ENCODE measurements around the gene WWC1. TPM values are rescaled to one million over a fixed set of nuclear protein-coding genes. Genes with fewer than 3 reads are reported as not detected.

Gene WWC1
- total RNA-seq, 2 donors from 2014 or later = 0.33 to 0.97 TPM

GRCh38 chr5:168350315-168350714 is 58.9 kb downstream of the WWC1 start:
- intact Hi-C loops (cut with DNase I) = no loop called here
- DNase-seq (ENCODE audit: low spot score) = no peak

DNA sequence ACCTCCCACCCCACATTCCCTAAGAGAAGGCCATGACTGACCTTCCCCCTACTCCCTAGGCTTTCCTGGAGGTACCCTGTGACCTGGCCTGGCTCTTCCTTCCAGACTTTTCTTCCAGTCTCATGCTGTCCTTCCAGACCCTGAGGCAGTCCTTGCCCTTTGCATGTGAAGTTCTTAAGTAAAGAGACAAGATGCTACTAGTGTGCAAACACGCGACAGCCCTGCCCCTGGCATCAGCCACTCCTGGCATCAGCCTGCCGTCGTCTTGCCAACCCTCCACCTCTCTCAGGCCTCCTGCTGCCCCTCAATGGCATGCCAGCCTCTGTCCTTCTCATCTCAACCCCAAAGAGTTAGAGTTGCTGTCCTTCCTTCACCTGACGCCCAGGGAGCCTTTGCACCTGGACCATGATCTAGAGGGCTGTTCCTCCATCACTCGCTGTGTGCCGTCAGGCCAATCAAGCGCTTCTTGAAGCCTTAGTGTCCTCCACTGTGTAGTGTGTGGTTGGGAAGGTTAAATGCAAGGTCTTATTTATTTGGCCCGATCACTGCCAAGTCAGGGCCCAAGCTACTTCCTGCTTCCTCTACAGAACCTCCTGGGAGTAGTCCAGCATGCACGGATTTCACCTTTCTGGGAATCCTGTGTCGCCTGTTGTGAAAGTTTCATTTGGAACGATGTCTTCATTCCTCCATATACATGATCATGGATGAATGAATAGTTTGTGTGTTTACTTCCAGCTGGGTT is 61.9 kb downstream of the WWC1 start:
- intact Hi-C loops (cut with DNase I) = no loop called here
- no peak for DNase-seq (ENCODE audit: low spot score)

GRCh38 chr5:168354397-168354796 is 63.0 kb downstream of the WWC1 start:
- DNase-seq (ENCODE audit: low spot score) = no peak
- intact Hi-C loops (cut with DNase I) = no loop called here

- intact Hi-C loops (cut with DNase I) = no loop called here
- DNase-seq (ENCODE audit: low spot score) = no peak
These were observed 64.7 kb downstream of the WWC1 start for GRCh38 chr5:168356171-168356570.

DNA sequence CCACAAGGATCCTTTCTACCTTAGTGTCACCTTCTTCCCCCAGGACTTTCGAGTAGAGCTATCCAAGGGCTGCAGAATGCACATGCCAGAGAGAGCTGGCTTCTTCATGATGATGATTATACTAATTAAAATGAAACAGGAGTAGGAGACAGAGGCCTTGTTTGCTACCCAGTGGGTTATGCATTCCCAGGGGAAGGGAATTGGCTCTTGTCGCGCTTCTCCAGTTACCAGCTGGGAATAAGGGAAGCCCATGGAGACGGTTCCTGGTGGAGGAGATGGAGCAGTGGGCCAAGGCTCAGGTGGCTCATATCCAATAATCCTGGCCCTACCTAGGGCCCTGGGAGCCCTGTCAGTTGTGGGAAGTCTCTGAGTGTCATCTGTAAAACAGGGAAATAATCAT is 65.1 kb downstream of the WWC1 start:
- intact Hi-C loops (cut with DNase I) = no loop called here
- no peak for DNase-seq (ENCODE audit: low spot score)

DNA sequence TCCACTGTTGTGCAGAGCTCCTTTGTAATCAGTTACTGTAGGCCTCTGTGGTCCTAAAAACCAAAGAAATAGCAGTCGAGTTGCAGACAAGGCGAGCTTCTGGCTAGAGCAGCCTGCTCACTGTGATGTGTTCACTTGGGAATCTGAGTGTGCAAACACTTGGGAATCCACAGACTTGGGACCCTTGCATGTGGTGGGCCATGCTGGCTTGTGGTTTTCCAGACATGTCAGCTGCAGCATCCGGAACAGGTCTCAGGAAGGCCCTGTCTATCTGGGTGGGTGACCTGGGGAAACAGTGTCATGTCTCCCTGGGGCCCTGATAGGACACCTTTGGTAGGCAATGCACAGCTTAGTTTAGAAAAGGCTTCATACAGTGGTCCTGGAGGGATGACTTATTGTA is 66.4 kb downstream of the WWC1 start:
- intact Hi-C loops (cut with DNase I) = no loop called here
- no peak for DNase-seq (ENCODE audit: low spot score)

DNA sequence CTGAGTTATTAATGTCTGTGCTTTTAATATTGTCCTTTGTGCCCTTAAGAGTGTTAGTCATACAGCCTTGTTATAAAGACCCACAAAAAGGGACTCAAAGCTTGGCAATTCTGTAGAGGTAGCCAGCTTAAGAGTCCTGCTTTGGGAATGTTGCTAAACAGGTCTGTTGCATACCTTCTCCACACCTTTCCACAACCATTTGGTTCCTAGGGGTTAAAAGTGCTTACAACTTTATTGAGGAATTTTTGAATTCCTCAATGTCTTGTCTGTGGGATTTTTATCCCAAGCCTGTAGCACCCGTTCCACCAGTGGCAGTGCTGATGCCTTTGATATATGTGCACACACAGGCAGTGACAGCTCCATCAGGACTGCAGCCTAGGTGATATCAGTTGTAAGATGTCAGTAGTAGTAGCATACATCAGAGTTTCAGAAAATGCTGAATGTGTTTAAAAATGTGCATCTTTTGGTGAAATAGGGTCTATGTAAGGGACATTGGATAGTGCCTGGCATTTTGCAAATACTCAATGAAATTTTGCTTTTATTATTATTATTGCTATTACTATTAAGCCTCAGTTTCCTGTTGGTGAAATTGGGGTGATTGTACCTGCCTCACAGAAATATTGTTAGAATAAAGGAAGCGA is 68.5 kb downstream of the WWC1 start:
- DNase-seq (ENCODE audit: low spot score) = no peak
- intact Hi-C loops (cut with DNase I) = no loop called here

- intact Hi-C loops (cut with DNase I) = no loop called here
- no peak for DNase-seq (ENCODE audit: low spot score)
These were observed 69.3 kb downstream of the WWC1 start for GRCh38 chr5:168360521-168361285.

DNA sequence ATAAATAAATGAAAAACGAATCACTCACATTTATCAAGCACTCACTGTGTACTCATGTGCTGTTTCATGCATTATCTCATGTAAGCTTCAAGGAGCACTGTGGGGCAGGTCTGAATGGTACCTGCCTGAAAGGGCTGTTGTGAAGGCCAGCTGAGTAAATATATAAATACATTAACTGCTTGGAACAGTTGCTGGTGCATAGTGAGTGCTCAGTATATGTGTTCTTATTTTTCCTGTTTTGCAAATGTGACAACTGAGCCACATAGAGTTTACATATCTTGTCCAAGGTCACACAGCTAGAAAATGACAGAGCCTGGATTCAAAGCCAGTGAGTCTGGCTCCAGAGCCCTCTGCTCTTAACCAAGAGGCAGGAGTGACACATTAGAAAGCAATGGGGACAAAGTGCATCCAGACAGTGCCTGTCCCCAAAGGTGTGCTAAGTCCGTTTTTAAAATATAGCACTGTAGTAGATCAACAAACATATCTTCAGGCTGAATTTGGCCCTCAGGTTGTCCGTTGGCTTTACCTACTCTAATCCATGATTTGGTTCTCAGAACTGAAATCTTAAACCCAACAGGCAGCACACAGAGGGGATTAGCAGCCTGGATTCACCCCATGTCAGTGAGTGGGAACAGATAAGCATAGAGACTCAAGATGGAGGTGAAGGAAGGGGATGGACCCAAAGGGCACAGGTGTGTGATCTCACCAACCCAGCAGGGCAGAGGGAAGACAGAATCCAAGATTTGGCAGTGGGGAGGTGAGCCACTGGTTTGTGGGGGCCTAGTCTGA is 70.8 kb downstream of the WWC1 start:
- DNase-seq (ENCODE audit: low spot score) = no peak
- intact Hi-C loops (cut with DNase I) = no loop called here

- DNase-seq (ENCODE audit: low spot score) = no peak
- intact Hi-C loops (cut with DNase I) = loop anchor here in 1 of 2 donors (2.0 kb wide), 1 partner anchor 63 kb away; no protein-coding TSS in a partner anchor
These were observed 72.8 kb downstream of the WWC1 start for GRCh38 chr5:168364151-168364661.

DNA sequence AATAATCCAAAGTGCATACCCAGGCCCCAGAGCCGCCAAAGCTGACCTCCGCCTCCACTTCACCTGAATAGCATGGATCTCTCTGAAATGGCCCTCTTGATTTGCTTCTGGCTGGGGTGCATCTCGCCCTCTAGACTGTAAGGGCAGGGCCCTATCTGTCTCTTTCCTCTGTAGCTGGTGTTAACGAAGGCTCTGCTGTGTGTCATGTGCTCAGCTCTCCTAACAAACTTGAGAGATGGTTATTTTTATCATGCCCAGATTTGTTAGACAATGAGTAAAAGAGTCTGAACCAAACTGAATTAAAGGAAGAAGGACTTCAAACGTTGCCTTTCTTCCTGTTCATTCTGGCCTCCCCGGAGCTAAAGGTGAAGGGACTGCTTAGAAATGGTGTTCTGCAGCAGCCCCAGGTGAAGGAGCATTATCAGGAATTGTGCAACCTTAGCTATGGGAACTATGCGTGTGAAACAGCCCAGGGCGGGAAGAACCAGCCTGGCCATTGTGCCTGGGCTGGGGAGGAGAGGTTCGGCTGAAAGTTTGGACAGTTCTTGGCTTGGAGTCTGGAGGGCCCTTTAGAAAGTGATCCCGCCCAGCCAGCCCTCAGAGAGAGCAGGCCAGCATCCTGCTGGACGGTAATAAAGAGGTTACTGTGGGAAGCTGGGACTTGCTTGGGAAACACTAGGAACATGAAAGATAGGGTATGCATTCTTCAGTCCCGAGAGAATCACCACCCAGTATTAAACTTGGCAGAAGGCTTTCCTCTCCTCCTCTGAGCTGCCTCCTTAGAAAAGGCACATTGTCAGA is 73.5 kb downstream of the WWC1 start:
- intact Hi-C loops (cut with DNase I) = loop anchor here in 1 of 2 donors (2.0 kb wide), 1 partner anchor 64 kb away; no protein-coding TSS in a partner anchor
- no peak for DNase-seq (ENCODE audit: low spot score)

GRCh38 chr5:168365581-168366081 is 74.2 kb downstream of the WWC1 start:
- intact Hi-C loops (cut with DNase I) = loop anchor here in 1 of 2 donors (2.0 kb wide), 1 partner anchor 65 kb away; no protein-coding TSS in a partner anchor
- no peak for DNase-seq (ENCODE audit: low spot score)

DNA sequence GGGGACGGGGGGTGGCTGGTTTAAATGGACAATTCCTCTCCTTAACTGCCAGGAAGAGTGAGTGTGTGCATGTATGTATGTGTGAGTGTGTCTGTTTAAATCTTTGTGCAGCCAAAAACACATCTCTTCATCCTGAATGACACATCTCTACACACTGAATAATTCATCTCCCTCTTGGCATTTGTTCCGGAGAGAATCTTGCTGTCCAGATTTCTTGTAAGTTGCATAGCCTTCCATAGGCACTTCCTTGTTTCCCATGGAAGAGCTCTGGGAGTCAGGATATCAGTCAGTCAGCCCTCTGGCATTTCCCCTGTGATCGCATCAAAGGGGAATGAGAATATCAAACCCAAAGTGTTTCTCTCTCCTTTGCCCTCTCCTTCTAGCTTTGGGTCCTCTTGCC is 74.7 kb downstream of the WWC1 start:
- intact Hi-C loops (cut with DNase I) = no loop called here
- no peak for DNase-seq (ENCODE audit: low spot score)

DNA sequence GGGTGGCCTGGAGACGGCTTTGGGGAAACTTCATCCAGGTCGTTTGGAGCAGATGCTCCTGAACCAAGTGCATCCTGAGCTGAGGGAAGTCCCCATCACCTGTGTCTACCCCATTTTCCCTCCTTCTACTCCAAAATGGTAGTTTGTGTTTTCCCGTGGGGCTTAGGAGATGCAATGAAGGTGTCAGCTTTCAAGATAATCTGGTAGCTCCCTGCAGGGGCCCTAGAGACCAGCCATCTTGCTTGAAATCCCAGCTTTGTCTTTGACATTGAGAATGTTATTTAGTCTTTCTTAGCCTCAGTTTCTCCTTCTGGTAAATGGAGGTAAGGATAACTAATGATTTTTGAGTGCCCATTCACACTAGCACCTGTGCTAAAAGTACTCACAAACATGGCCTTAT is 77.4 kb downstream of the WWC1 start:
- DNase-seq (ENCODE audit: low spot score) = no peak
- intact Hi-C loops (cut with DNase I) = no loop called here

GRCh38 chr5:168370831-168371230 is 79.4 kb downstream of the WWC1 start:
- DNase-seq (ENCODE audit: low spot score) = no peak
- intact Hi-C loops (cut with DNase I) = no loop called here

DNA sequence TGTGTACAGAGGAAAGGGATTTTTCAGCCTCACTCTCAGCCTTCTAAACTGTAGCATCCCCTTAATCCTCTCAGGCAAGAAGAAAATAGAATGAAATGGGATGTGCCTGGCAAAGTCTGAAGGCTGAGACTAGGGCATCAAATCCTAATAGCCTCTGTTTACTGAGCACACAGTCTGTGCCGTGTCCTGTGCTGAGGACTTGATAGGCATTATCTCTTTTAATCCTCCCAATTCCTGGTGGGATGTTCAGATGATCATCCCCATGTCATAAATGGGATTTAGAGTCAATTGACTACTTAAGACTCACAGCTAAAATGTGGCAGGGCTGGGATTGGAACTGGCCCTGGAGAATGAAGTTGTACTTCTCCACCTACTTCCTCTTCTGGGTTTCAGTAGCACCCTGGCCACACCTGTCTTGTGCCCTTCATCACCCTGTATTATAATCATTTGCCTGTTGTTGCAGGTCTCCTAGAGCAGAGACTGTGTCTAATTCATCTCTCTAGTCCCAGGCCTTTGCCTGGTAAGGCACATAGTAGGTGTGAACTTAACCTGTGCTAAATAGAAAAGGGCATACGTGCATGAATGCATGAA is 81.0 kb downstream of the WWC1 start:
- intact Hi-C loops (cut with DNase I) = no loop called here
- no peak for DNase-seq (ENCODE audit: low spot score)

DNA sequence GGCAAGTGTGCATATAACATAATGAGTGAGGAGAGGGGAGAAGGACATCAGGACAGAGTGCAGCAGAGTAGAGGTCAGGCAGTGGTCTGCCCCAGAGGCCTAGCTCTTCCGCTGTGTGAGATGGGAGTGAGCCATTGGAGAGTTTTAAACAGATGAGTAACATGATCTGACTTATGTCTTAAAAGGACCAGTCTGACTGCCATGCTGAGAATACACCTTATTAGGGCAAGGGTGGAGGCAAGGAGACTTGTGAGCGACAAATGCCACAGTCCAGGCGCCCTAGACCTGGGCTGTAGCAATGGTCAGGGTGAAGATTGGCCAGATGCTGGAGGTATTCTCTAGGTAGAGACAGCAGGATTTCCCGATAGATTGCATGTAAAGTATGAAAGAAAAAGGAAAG is 83.1 kb downstream of the WWC1 start:
- DNase-seq (ENCODE audit: low spot score) = no peak
- intact Hi-C loops (cut with DNase I) = no loop called here

DNA sequence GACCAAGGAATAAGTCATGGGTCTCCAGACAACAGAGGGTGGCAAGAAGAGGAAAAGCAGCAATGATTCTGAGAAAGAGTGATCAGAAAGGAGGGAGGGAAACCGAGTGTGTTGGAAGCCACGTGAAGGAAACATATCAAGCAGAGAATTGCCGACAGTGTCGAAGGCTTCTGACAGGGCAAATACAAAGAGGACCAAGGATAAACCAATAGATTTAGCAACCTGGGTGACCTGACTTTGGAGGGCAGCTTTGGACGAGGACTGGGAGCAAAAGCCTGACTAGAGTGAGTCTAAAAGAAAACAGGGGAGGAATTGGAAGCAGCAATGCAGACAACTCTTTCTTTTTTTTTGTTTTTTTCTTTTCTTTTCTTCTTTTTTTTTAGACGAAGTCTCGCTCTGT is 83.8 kb downstream of the WWC1 start:
- DNase-seq (ENCODE audit: low spot score) = no peak
- intact Hi-C loops (cut with DNase I) = no loop called here

All from posterior vena cava (tissue), 2 donors.